Liver (tissue), 3 donors: ENCODE results near the gene ACOXL.

Source experiments
- EGR1 ChIP-seq, 2 donors: IDR thresholded peaks; 2 replicates each; pipeline ENCODE4 v1.6.1; 2016 to 2018; ENCODE audit warnings: antibody characterized with exemption in 2 of 2, low read depth in 2 of 2
- GABPA ChIP-seq, 2 donors: IDR thresholded peaks in 1 of 2; conservative IDR thresholded peaks in 1 of 2; 2 replicates each; pipeline ENCODE4 v1.6.1; 2016; ENCODE audit warnings: antibody characterized with exemption in 2 of 2, mild to moderate bottlenecking in 1 of 2, moderate library complexity in 1 of 2
- HNF4A ChIP-seq, 2 donors: conservative IDR thresholded peaks; 2 replicates each; pipeline ENCODE4 v1.6.1; 2016; ENCODE audit warnings: antibody characterized with exemption in 2 of 2, mild to moderate bottlenecking in 2 of 2
- RAD21 ChIP-seq, 2 donors: IDR thresholded peaks; 2 replicates each; pipeline ENCODE4 v1.6.1; 2016; ENCODE audit warnings: antibody characterized with exemption in 2 of 2, mild to moderate bottlenecking in 2 of 2
- RXRA ChIP-seq, 2 donors: IDR thresholded peaks; 2 replicates each; pipeline ENCODE4 v1.6.1; 2017 to 2018; ENCODE audit warnings: antibody characterized with exemption in 2 of 2, mild to moderate bottlenecking in 1 of 2
- SP1 ChIP-seq: IDR thresholded peaks from 2 replicates; pipeline ENCODE4 v1.6.1; 2018; ENCODE audit warnings: antibody characterized with exemption, mild to moderate bottlenecking
- TAF1 ChIP-seq: conservative IDR thresholded peaks from 2 replicates; pipeline ENCODE4 v1.6.1; 2016; ENCODE audit warnings: antibody characterized with exemption, mild to moderate bottlenecking
- YY1 ChIP-seq: IDR thresholded peaks from 2 replicates; pipeline ENCODE4 v1.6.1; 2016; ENCODE audit warnings: antibody characterized with exemption, mild to moderate bottlenecking
- TF ChIP-seq, protein P1 (sequence below): fragments of 150-350 bp; IDR thresholded peaks from 2 replicates; pipeline ENCODE4 v1.5.1; 2017; ENCODE audit warnings: improper control_type of control experiment, low read depth, low read length; ENCODE audit not compliant: missing input control
- TF ChIP-seq, protein P2 (sequence below): IDR thresholded peaks from 2 replicates; pipeline ENCODE4 v1.6.1; 2016; ENCODE audit warnings: antibody characterized with exemption
- TF ChIP-seq, protein P3 (sequence below): IDR thresholded peaks from 2 replicates; pipeline ENCODE4 v1.6.1; 2016; ENCODE audit warnings: antibody characterized with exemption, mild to moderate bottlenecking
- donor health status: healthy.
- donor health status: healthy.

DNA sequence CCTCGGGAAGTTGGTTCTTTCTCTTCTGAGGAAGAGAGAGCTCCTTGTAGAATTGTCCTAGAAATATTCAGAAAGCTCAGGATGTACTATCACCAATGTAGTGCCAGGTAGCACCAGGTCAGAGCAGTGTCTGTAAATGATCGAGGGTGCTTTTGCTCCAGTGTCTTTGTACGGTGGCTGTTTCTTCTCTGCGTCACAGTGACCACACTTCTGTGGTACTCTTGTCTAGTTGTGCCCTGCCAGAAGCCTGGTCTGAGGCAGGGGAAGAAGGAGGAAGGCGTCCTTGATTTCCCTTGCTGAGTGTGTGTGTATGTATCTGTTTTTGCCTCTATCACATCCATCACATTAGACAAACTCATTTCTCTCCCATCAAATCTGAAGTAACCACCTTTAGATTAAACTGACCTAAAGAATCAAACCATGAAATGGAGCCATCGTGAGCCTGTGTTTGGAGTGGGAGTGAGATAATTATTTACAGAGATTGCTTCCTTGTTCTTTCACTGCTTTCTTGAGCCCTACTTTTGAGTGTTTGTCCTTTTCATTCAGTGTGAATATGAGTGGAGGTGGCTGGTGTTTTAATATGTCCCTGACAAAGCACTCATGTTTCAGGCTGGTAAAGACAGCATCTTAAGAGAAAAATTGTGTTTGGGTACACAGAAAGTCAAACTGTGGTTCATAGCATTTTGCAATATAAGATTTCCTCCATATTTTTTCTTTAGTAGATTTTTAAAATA lies 97.2 kb downstream of the ACOXL start:
- TF ChIP-seq, protein P1, sequence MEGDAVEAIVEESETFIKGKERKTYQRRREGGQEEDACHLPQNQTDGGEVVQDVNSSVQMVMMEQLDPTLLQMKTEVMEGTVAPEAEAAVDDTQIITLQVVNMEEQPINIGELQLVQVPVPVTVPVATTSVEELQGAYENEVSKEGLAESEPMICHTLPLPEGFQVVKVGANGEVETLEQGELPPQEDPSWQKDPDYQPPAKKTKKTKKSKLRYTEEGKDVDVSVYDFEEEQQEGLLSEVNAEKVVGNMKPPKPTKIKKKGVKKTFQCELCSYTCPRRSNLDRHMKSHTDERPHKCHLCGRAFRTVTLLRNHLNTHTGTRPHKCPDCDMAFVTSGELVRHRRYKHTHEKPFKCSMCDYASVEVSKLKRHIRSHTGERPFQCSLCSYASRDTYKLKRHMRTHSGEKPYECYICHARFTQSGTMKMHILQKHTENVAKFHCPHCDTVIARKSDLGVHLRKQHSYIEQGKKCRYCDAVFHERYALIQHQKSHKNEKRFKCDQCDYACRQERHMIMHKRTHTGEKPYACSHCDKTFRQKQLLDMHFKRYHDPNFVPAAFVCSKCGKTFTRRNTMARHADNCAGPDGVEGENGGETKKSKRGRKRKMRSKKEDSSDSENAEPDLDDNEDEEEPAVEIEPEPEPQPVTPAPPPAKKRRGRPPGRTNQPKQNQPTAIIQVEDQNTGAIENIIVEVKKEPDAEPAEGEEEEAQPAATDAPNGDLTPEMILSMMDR = no peak
- TF ChIP-seq GABPA (IDR thresholded peaks at IDR 0.05 in 1 of 2, conservative IDR thresholded peaks at IDR 0.05 in 1 of 2) = no peak
- no peak for TF ChIP-seq EGR1 (IDR thresholded peaks at IDR 0.05; ENCODE audit: low read depth in 2 of 2)
- TF ChIP-seq HNF4A (conservative IDR thresholded peaks at IDR 0.05) = no peak
- TF ChIP-seq, protein P2, sequence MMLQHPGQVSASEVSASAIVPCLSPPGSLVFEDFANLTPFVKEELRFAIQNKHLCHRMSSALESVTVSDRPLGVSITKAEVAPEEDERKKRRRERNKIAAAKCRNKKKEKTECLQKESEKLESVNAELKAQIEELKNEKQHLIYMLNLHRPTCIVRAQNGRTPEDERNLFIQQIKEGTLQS = no peak
- no peak for TF ChIP-seq SP1
- TF ChIP-seq, protein P3, sequence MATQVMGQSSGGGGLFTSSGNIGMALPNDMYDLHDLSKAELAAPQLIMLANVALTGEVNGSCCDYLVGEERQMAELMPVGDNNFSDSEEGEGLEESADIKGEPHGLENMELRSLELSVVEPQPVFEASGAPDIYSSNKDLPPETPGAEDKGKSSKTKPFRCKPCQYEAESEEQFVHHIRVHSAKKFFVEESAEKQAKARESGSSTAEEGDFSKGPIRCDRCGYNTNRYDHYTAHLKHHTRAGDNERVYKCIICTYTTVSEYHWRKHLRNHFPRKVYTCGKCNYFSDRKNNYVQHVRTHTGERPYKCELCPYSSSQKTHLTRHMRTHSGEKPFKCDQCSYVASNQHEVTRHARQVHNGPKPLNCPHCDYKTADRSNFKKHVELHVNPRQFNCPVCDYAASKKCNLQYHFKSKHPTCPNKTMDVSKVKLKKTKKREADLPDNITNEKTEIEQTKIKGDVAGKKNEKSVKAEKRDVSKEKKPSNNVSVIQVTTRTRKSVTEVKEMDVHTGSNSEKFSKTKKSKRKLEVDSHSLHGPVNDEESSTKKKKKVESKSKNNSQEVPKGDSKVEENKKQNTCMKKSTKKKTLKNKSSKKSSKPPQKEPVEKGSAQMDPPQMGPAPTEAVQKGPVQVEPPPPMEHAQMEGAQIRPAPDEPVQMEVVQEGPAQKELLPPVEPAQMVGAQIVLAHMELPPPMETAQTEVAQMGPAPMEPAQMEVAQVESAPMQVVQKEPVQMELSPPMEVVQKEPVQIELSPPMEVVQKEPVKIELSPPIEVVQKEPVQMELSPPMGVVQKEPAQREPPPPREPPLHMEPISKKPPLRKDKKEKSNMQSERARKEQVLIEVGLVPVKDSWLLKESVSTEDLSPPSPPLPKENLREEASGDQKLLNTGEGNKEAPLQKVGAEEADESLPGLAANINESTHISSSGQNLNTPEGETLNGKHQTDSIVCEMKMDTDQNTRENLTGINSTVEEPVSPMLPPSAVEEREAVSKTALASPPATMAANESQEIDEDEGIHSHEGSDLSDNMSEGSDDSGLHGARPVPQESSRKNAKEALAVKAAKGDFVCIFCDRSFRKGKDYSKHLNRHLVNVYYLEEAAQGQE = no peak
- no peak for TF ChIP-seq RAD21 (IDR thresholded peaks at IDR 0.05)
- no peak for TF ChIP-seq YY1
- TF ChIP-seq RXRA (IDR thresholded peaks at IDR 0.05) = no peak
- TF ChIP-seq TAF1 = no peak
